HepG2 (cell line): ENCODE measurements around the gene SERPINB6. TPM values are rescaled to one million over a fixed set of nuclear protein-coding genes. Genes with fewer than 3 reads are reported as not detected.

ENCODE experiments used
- polyA plus RNA-seq, 8 experiments: library from polyadenylated mRNA; depleted of rRNA in 3 of 8; stranded (reverse) in 7 of 8; unstranded in 1 of 8; fragments of >200 nt; fragmentation: Illumina TruSeq in 4 of 8; extraction: Trizol in 4 of 8; gene quantifications; 2 replicates each; pipeline versions ENCODE4 v1.2.1 to v1.2.3, GENCODE V29; 2011 to 2016; ENCODE audit warnings: low read depth in 4 of 8, missing spikeins in 1 of 8, mixed read lengths in 1 of 8; ENCODE audit not compliant: insufficient read depth in 1 of 8
- total RNA-seq, 5 experiments: library from RNA; depleted of rRNA; stranded (reverse); fragments of >200 nt; fragmentation: Illumina TruSeq; extraction: Trizol; gene quantifications; 2 replicates each; pipeline ENCODE4 v1.2.3, GENCODE V29; 2016; ENCODE audit warnings: low read depth in 1 of 5

Gene SERPINB6
- total and polyA plus RNA-seq, 2 of the 13 experiments (the other 11 are each of a cell fraction or from before 2014, with no cell fraction given) = 38.2 to 61.3 TPM

Other genes with a start within 250 kb of the SERPINB6 start
- gene MYLK4, start 220.6 kb downstream of the SERPINB6 start, total RNA-seq (2016; rRNA removed; fragmentation: Illumina TruSeq; extraction: Trizol) = 0.15 and 0.29 TPM in 2 replicates
- 0.26 and 0.46 TPM in 2 replicates for gene MYLK4, start 220.6 kb downstream of the SERPINB6 start, polyA plus RNA-seq (2011; rRNA removed)
- gene WRNIP1, start 206.2 kb downstream of the SERPINB6 start, total RNA-seq (2016; rRNA removed; fragmentation: Illumina TruSeq; extraction: Trizol) = 88.9 and 90.3 TPM in 2 replicates
- gene WRNIP1, start 206.2 kb downstream of the SERPINB6 start, polyA plus RNA-seq (2011; rRNA removed) = 73.4 and 77.7 TPM in 2 replicates
- gene SERPINB1, start 129.7 kb downstream of the SERPINB6 start, total RNA-seq (2016; rRNA removed; fragmentation: Illumina TruSeq; extraction: Trizol) = 41.4 and 60.1 TPM in 2 replicates
- 48.7 and 60.5 TPM in 2 replicates for gene SERPINB1, start 129.7 kb downstream of the SERPINB6 start, polyA plus RNA-seq (2011; rRNA removed)
- gene SERPINB9, start 68.3 kb downstream of the SERPINB6 start, total RNA-seq (2016; rRNA removed; fragmentation: Illumina TruSeq; extraction: Trizol) = 7.2 and 9.8 TPM in 2 replicates
- 32.5 and 36.7 TPM in 2 replicates for gene SERPINB9, start 68.3 kb downstream of the SERPINB6 start, polyA plus RNA-seq (2011; rRNA removed)
- gene NQO2, start 28.3 kb upstream of the SERPINB6 start, total RNA-seq (2016; rRNA removed; fragmentation: Illumina TruSeq; extraction: Trizol) = 56.5 and 63.0 TPM in 2 replicates
- 27.4 and 32.2 TPM in 2 replicates for gene NQO2, start 28.3 kb upstream of the SERPINB6 start, polyA plus RNA-seq (2011; rRNA removed)
- gene RIPK1, start 96.9 kb upstream of the SERPINB6 start, total RNA-seq (2016; rRNA removed; fragmentation: Illumina TruSeq; extraction: Trizol) = 10.3 and 15.0 TPM in 2 replicates
- gene RIPK1, start 96.9 kb upstream of the SERPINB6 start, polyA plus RNA-seq (2011; rRNA removed) = 9.0 and 10.7 TPM in 2 replicates
- 39.5 and 48.6 TPM in 2 replicates for gene BPHL, start 147.1 kb upstream of the SERPINB6 start, total RNA-seq (2016; rRNA removed; fragmentation: Illumina TruSeq; extraction: Trizol)
- 35.6 and 37.8 TPM in 2 replicates for gene BPHL, start 147.1 kb upstream of the SERPINB6 start, polyA plus RNA-seq (2011; rRNA removed)
- 35.3 and 38.1 TPM in 2 replicates for gene TUBB2A, start 186.0 kb upstream of the SERPINB6 start, total RNA-seq (2016; rRNA removed; fragmentation: Illumina TruSeq; extraction: Trizol)
- gene TUBB2A, start 186.0 kb upstream of the SERPINB6 start, polyA plus RNA-seq (2011; rRNA removed) = 106 and 178 TPM in 2 replicates